ENCODE results near the gene PRKAR1B.

Gene PRKAR1B

GRCh38 chr7:567305-567883, 159.7 kb downstream of the PRKAR1B start:
- TF ChIP-seq CTCF (IDR thresholded peaks at IDR 0.05) = no peak

GRCh38 chr7:566100-566499, 161.0 kb downstream of the PRKAR1B start:
- Histone ChIP-seq H3K36me3 (no peaks in the 10 kb centered on the region), H3K27me3 (no peaks in the 10 kb centered on the region), H3K4me3 (ENCODE audit: low read depth in 1 of 2, low read length in 1 of 2) (no peak overlapping the region)

More at GRCh38 chr7:567305-567883, 159.7 kb downstream of the PRKAR1B start:
- Histone ChIP-seq H3K4me1 (ENCODE audit: control insufficient read depth in 1 of 2, insufficient read depth in 1 of 2, low read depth in 1 of 2, low read length in 1 of 2) (no peaks in the 10 kb centered on the region), H3K9me3 (no peaks in the 10 kb centered on the region), H3K4me3 (ENCODE audit: low read depth in 1 of 2, low read length in 1 of 2) (no peak overlapping the region), H3K27me3 (no peaks in the 10 kb centered on the region), H3K27ac (no peak overlapping the region), H3K36me3 (no peaks in the 10 kb centered on the region)

GRCh38 chr7:564176-564865, 162.8 kb downstream of the PRKAR1B start:
- no peaks in the 10 kb centered on the region for H3K36me3 ChIP-seq
- no peaks in the 10 kb centered on the region for H3K27me3 ChIP-seq
- no peaks in the 10 kb centered on the region for H3K4me1 ChIP-seq (ENCODE audit: control insufficient read depth in 1 of 2, insufficient read depth in 1 of 2, low read depth in 1 of 2, low read length in 1 of 2)
- no peaks in the 10 kb centered on the region for H3K9me3 ChIP-seq
- H3K4me3 ChIP-seq (ENCODE audit: low read depth in 1 of 2, low read length in 1 of 2) = no peak overlapping the region
- H3K27ac ChIP-seq = no peak overlapping the region
- TF ChIP-seq CTCF (IDR thresholded peaks at IDR 0.05) = no peak

More at GRCh38 chr7:566100-566499, 161.0 kb downstream of the PRKAR1B start:
- no peaks in the 10 kb centered on the region for H3K4me1 ChIP-seq (ENCODE audit: control insufficient read depth in 1 of 2, insufficient read depth in 1 of 2, low read depth in 1 of 2, low read length in 1 of 2)
- no peak overlapping the region for H3K27ac ChIP-seq
- no peak for TF ChIP-seq CTCF (IDR thresholded peaks at IDR 0.05)
- no peaks in the 10 kb centered on the region for H3K9me3 ChIP-seq

GRCh38 chr7:563629-564170, 163.4 kb downstream of the PRKAR1B start:
- no peaks in the 10 kb centered on the region for H3K36me3 ChIP-seq
- no peak overlapping the region for H3K4me3 ChIP-seq (ENCODE audit: low read depth in 1 of 2, low read length in 1 of 2)
- TF ChIP-seq CTCF (IDR thresholded peaks at IDR 0.05) = no peak
- H3K9me3 ChIP-seq = no peaks in the 10 kb centered on the region
- no peaks in the 10 kb centered on the region for H3K4me1 ChIP-seq (ENCODE audit: control insufficient read depth in 1 of 2, insufficient read depth in 1 of 2, low read depth in 1 of 2, low read length in 1 of 2)
- no peak overlapping the region for H3K27ac ChIP-seq
- no peaks in the 10 kb centered on the region for H3K27me3 ChIP-seq

- no peak for TF ChIP-seq CTCF (IDR thresholded peaks at IDR 0.05)
- H3K4me1 ChIP-seq (ENCODE audit: control insufficient read depth in 1 of 2, insufficient read depth in 1 of 2, low read depth in 1 of 2, low read length in 1 of 2) = no peaks in the 10 kb centered on the region
- no peaks in the 10 kb centered on the region for H3K9me3 ChIP-seq
- no peak overlapping the region for H3K27ac ChIP-seq
- H3K36me3 ChIP-seq = no peaks in the 10 kb centered on the region
- no peak overlapping the region for H3K4me3 ChIP-seq (ENCODE audit: low read depth in 1 of 2, low read length in 1 of 2)
- no peaks in the 10 kb centered on the region for H3K27me3 ChIP-seq
Observed at GRCh38 chr7:562789-563628, 164.1 kb downstream of the PRKAR1B start.

All from neutrophil (primary cell).